Dedifferentiated amniotic fluid mesenchymal stem cell (primary cell): ENCODE results near the gene RAPGEF6.

Experiments used
- DNase-seq: peaks from one replicate; pipeline ENCODE4 v3.0.0-alpha.2; 2016; ENCODE audit errors: extremely low spot score

RAPGEF6 gene

GRCh38 chr5:131541762-131542161 is 93.3 kb downstream of the RAPGEF6 start:
- DNase-seq: no peak

GRCh38 chr5:131541071-131541470 is 94.0 kb downstream of the RAPGEF6 start:
- no peak for DNase-seq

GRCh38 chr5:131539251-131539650 is 95.8 kb downstream of the RAPGEF6 start:
- DNase-seq: no peak

GRCh38 chr5:131538177-131538593 is 96.8 kb downstream of the RAPGEF6 start:
- DNase-seq: no peak

GRCh38 chr5:131536850-131537448 is 98.1 kb downstream of the RAPGEF6 start:
- DNase-seq: no peak

- peak; percentile 15 for DNase-seq
Measured at GRCh38 chr5:131536211-131536826, 98.7 kb downstream of the RAPGEF6 start.

GRCh38 chr5:131534974-131535373 is 100.1 kb downstream of the RAPGEF6 start:
- no peak for DNase-seq

GRCh38 chr5:131533836-131534235 is 101.2 kb downstream of the RAPGEF6 start:
- DNase-seq: no peak

- no peak for DNase-seq
Measured at GRCh38 chr5:131532031-131532640, 102.9 kb downstream of the RAPGEF6 start.

- DNase-seq: no peak
Measured at GRCh38 chr5:131530706-131531331, 104.2 kb downstream of the RAPGEF6 start.

- no peak for DNase-seq
Measured at GRCh38 chr5:131528682-131529081, 106.3 kb downstream of the RAPGEF6 start.

- no peak for DNase-seq
Measured at GRCh38 chr5:131525805-131526204, 109.2 kb downstream of the RAPGEF6 start.

- DNase-seq: no peak
Measured at GRCh38 chr5:131524431-131524830, 110.6 kb downstream of the RAPGEF6 start.

- no peak for DNase-seq
Measured at GRCh38 chr5:131523500-131524185, 111.4 kb downstream of the RAPGEF6 start.

- DNase-seq: peak; percentile 15
Measured at GRCh38 chr5:131521252-131521651, 113.8 kb downstream of the RAPGEF6 start.

- DNase-seq: no peak
Measured at GRCh38 chr5:131515348-131515747, 119.7 kb downstream of the RAPGEF6 start.

- no peak for DNase-seq
Measured at GRCh38 chr5:131514316-131515283, 120.4 kb downstream of the RAPGEF6 start.

GRCh38 chr5:131513780-131514179 is 121.2 kb downstream of the RAPGEF6 start:
- no peak for DNase-seq

- DNase-seq: no peak
Measured at GRCh38 chr5:131511934-131512333, 123.1 kb downstream of the RAPGEF6 start.

GRCh38 chr5:131509801-131510200 is 125.2 kb downstream of the RAPGEF6 start:
- DNase-seq: no peak
